GM21825 (cell line): Measurements from ENCODE around the gene ELOVL5.
A peak's percentile ranks its signal among the peaks of the same experiment; 100 is the strongest.
"Not testable (repeated sequence)": the region's sequence is repeated elsewhere in the genome, so short reads cannot be mapped to it uniquely, and the experiment has no call there.

ENCODE experiments used
- ATAC-seq: cut with Tn5 transposase; IDR thresholded peaks from one replicate; pipeline ENCODE4 v1.9.1; 2021; ENCODE audit warnings: mild to moderate bottlenecking, moderate library complexity; ENCODE audit not compliant: unreplicated experiment

Gene ELOVL5

DNA sequence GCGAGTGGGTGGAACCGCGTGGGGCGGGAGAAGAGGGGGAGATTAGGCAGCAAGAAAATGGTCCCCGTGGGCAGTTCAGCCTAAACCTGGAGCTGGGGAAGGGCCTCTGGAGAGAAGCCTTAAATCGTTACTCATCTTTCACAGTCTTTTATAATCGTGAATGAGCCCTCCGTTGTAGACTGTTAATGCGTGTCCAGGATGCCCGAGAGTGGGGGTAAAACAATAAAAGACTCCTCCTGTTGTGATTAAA, 11.0 kb upstream of the ELOVL5 start:
- peak; percentile 0 for ATAC-seq

DNA sequence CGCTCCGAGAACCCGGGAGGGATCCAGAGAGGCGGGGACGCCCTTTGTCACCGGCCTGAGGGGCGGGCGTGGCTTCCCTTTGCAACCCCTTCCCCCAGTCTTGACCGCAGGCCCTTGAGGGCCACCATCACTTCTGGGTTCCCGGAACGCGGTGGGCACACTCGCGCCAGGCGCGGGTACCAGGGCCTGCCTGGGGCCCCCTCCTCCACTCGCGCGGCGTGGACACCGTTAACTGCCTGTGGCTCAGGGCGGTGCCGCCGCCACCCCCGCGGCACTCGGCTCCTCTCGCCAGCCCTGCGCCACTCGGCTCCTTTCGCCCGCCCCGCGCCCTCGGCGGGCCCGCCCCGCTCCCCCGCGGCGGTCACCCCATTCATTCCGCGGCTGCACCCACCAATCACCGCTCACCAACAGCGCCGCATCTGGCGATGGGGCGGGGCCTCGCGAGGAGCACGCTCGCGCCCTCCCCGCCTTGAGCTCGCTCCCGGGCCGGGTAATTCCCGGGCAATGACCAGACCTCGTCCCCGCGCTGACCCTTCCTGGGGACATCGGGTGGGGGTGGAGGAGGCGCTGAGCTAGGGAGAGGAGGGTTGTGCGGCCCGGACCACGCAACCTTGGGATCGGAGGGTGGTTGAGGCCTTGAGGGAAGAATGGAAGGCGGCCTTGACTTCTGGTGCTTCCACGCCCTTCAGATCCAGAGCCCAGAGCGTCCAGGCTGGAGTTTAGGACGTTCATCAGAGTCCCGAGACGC, 10.5 kb upstream of the ELOVL5 start:
- ATAC-seq: peak; percentile 94

DNA sequence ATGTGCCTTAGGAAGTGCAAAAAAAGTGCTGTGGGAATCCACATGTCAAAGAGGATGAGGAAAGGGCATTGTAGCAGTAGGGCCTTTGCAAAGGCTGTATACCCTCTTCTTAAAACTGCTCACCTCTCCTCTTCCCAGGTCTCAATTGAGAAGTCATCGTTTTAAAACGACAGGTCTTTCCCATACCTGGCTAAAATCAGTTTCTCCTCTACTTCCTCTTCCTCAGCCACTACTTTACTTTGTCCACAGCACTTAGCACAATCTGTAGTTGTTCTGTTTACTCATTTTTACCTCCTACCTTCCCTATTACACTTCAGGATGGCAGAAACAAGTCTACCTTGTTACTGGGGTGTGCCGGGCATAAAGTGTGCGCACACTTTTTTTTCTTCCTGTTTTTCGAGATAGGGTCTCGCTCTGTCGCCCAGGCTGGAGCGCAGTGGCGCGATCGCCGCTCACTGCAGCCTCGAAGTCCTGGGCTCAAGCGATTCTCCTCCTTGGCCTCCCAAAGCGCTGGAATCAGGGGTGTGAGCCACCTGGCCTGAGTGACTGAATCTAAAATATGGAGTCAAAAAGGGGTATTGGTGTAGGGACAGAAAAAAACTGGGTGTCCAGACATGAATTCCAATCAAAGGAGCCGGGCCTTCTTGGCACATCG, 9.8 kb upstream of the ELOVL5 start:
- ATAC-seq: no peak

DNA sequence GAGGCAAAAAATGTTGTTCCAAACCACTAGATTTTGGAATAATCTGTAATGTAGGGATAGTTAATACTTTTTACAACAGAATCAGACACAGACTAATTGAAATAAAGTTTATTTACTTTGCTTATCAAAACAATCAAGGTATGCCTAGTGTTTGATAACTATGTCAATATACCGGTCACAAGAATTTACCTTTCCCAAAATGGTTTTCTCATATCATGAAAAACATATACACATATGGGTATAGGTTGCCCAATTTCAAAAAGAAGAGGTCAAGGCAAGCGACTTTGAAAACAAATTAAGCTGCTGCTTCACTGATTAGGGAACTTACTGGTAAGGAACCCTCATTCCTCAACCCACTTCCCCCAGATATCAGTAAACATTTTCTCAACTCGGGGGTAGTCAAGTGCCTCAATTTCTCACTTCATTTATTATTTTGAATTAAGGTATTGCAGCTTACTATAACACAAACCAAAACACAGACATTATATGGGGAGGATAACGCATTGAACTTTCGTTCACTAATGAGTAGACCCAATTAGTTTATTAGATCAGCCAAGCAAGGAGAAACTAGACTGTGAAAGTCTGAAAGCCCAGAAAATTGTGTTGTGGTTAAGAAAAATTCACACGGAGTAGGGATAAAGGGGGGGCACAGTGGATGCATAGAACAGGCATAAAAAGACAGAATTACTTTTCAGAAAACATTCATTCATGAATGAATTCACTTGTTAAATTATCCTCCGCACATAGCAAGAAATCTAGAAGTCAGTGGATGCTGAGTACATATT, 9.0 kb upstream of the ELOVL5 start:
- ATAC-seq: no peak

DNA sequence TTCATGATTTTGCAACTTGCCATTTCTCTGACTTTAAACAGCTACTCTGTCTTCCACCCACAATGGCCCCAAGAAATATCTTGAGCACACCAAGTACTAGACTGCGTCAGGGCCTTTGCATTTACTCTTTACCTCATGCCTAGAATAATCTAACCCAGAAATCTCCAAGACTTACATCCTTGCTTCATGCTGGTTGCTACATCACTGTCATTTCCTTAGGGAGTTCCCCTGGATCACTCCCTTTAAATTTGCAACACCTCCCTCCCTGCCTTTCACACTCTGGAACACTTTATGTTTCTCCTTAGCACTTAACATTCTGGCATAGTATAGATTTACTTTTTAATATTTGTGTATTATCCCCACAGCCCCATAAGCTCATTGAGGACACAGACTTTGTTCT, 4.9 kb upstream of the ELOVL5 start:
- ATAC-seq: no peak

DNA sequence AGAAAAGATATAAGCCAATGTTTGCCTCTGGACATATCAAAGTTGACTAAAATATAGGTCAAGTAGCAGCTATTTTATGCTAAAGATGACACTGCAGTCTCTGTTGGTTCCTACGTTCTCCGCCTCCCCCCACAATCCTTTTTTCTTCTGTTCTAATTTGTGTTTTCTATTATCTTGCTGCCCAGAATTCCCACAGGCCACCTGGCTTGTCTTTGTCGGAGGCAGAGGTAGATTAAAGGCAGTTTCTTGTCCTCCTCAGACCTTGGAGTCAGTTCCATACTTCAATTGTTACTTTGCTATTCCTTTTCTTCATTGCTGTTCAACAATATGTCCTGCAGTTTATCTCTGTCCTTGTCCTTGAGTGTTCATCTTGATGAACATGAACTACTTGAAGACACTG, 3.6 kb upstream of the ELOVL5 start:
- ATAC-seq: no peak

DNA sequence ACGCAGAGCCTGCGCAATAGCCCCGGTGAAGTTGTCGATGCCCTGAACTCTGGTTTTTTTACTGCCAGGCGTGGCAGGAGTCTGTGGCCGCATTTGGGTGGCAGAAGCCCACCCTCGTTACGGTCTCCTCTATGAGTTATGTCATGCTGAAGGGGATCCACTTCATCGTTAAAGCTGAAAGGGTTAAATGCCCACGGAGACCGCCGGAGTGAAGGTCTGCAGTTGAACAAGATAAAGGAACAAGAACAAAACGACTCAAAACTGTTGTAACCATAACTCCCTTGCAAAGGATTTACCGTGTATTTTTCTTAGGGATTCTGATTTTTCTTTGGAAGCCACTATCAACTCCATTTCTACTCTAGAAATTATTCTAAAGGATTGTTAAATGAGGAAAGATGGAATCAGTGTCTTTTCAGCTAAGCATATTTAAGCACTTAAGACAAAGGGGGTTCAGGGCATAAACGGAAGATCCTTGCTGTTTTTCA, 501 bp upstream of the ELOVL5 start:
- ATAC-seq: no peak

DNA sequence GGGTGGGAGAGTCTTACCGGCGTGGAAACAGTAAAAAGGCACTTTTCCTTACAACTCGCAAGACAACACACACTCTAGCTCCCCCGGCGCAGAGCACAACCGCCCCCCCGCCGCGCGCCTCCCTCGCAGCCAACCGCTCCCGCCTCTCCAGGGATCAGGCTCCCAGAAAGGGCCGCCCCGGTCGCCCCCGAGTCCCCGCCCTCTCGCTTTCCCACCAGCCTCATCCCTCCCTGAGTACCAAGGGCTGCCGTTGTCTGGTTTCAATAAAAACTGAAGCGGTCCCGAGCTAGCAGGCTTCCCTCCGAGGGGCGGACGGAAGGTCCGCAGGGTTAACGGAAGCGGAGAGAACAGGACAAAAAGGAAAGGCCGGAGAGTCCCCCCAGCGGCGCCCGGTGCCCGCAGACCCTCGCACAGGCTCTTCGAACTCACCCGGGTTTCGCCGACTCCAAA, 804 bp downstream of the ELOVL5 start:
- peak; percentile 25 for ATAC-seq

DNA sequence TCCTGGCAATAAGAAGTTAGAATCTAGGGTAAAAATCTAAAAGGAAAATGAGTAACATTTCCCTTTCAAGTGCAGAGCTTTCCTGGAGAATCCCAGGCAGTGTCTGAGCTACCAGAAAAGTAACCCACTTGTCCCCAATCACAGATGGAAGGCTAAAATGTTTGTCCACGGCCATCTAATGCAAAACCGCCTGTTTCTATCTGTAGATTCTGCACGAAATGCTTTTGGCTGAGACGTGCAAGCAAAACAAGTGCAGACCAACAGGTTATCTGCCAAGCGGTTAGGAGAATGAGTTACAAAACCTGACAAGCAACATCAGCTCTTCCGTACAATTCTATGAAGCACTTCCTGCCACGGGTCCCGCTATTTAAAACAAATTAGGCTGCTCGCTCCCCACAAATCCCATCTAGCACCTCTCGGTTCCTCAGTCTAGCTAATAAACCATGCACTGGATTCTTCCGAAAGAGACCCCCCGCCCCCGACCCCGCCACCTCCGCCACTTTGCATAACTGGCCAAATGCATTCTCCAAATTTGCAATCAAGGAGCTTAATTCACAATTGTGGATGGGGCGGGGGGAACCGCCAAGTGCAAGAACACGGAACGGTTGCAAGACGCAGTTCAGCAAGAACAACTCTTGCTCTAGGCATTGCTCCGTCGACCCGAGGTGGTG, 1.4 kb downstream of the ELOVL5 start:
- peak; percentile 26 for ATAC-seq

DNA sequence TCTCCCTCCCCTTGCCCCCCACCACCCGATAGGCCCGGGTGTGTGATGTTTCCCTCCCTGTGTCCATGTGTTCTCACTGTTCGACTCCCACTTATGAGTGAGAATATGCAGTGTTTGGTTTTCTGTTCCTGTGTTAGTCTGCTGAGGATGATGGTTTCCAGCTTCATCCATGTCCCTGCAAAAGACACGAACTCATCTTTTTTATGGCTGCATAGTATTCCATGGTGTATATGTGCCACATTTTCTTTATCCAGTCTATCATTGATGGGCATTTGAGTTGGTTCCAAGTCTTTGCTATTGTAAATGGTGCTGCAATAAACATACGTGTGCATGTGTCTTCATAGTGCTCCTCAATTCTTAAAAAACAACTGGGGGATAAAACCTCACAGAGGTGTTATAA, 2.7 kb downstream of the ELOVL5 start:
- ATAC-seq: not testable (repeated sequence)

DNA sequence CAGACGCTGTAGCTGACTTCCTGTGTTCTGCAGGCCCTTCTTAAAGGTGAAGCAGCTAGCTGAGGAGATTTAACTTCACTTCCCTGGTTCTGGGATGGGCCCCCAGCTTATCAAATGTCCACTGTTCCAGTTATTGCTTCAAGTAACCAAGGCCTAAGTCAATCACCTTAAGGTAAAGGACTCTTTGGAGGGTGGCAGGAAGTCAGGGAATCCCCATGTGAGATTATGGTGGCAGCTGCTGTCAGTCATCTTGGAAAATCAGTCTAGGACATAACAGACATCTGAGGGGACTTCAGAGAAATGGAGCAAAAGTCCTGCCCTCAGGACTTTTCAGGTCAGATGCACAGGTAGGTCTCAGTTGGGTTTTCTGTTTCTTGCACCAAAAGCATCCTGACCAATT, 3.8 kb downstream of the ELOVL5 start:
- no peak for ATAC-seq

DNA sequence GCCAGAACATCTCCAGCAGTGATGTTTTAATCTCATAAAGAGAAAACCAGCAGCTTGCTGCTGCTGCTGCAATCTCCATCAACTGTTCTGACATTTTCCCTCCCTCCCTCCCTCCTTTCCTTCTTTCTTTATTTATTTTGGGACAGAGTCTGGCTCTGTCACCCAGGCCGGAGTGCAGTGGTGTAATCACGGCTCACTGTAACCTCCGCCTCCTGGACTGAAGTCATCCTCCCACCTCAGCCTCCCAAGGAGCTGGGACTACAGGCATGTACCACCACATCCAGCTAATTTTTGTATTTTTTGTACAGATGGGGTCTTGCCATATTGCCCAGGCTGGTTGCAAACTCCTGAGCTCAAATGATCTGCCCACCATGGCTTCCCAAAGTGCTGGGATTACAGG, 5.7 kb downstream of the ELOVL5 start:
- no peak for ATAC-seq

DNA sequence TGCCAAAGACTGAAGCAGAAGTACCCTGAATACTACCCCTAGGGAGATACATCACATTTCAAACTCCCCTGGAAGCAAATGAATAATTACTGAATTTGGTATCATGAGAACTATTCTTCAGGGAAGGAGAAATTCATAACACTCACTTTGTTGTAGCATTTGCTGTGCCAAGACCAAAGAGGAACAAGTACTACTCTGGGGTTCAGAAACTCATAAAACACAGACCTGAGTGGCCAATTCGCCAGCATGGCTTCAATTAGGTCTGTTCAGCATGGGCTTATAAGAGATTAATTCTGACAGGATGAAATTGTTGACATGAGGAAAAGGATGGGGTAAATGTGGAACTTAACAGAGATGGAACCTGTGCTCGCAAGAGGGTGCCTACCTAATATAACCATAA, 6.5 kb downstream of the ELOVL5 start:
- ATAC-seq: no peak

DNA sequence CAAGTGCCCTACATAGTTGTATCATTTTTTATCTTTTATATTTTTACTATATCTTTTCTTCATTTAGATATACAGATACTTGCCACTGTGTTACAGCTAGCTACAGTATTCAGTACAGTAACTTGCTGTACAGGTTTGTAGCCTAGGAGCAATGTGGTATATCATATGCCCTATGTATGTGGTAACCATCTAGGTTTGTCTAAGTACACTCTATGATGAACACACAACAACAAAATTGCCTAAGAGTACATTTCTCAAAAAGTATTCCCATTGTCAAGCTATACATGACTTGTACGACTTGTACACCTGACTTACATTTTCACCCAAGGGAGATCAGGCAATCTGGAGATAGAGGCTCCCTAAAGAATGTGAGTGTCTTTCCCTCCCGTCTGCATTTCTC, 8.2 kb downstream of the ELOVL5 start:
- ATAC-seq: no peak

DNA sequence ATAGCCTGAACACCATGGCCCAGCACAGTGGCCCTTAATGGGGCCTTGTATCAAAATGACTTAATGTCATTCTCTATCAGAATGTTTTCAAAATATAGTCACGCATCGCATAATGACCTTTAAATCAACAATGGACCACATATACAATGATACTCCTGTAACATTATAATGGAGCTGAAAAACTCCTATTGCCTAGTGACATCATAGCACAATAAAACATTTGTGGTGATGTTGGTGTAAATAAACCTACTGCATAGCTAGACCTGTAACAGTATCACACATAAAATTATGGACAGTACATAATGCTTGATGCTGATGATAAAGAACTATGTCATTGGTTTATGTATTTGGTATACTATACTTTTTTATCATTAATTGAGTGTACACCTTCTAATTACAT, 9.3 kb downstream of the ELOVL5 start:
- no peak for ATAC-seq

DNA sequence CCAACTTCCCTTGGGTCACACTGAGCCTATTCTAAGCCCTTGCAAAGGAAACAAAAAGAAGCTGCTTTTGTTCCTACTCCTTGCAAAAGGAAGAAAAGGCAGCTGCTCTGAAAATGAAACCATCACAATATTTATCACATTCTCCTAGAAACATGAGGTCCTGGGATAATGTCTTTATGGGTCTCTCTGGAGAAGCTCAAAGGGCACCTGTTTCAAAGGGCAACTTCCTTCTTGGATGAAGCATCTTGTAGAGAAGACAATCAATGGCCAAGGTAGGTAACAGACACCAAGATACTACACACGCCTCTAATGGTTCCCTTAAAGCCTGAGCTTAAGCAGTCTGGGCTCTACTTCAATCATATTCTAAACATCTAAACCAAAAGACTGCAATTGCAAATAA, 10.4 kb downstream of the ELOVL5 start:
- ATAC-seq: no peak

DNA sequence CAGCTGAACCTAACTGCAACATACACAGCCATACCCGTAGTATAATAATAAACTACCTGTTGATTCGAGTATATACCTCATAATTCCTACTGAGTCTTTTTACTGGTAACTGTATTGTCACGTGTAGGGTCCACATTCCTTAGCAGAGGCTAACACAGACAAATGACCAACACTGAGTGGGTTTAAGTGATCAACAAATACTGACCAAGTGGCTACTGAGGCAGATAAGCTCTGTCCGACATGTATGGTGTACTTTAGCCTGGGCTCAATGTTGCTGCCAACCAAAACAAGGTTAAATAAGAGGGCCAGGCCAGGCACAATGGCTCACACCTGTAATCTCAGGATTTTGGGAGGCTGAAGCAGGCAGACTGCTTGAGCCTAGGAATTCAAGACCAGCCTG, 12.7 kb downstream of the ELOVL5 start:
- no peak for ATAC-seq

DNA sequence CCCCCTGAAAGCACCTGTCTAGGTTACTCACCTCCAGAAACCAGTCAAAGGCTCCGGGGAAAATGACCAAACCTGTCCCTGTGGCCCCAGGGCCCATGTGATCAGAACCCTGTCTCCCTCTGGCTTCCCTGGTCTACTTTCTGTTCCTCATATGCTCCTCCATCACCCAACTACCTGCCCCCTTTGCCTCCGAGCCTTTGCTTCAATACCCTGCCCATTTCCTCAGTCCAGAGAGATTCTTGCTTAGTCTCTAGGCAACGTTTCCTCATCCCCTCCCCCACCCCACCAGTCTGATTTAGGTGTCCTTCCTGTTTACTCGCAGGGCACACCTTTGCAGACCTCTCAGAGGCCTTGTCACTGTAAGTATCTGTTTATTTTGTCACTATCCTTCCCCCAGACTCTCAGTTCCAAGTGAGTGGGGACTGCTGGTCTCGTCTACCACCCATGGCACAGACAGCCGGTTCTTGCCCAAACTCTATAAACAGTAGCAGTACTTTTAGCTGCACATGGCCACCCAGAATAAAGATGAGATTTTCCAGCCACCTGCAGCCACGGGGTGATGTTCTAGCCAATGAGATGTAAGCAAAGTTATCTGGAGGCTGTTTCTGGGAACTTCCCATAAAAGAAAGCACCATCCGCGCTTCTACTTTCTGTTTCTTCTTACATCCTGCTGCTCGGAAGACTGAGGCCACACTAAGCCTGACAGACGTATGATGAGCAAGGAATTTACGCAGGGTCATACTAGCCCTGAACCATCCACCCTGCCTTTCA, 13.3 kb downstream of the ELOVL5 start:
- ATAC-seq: peak; percentile 87

DNA sequence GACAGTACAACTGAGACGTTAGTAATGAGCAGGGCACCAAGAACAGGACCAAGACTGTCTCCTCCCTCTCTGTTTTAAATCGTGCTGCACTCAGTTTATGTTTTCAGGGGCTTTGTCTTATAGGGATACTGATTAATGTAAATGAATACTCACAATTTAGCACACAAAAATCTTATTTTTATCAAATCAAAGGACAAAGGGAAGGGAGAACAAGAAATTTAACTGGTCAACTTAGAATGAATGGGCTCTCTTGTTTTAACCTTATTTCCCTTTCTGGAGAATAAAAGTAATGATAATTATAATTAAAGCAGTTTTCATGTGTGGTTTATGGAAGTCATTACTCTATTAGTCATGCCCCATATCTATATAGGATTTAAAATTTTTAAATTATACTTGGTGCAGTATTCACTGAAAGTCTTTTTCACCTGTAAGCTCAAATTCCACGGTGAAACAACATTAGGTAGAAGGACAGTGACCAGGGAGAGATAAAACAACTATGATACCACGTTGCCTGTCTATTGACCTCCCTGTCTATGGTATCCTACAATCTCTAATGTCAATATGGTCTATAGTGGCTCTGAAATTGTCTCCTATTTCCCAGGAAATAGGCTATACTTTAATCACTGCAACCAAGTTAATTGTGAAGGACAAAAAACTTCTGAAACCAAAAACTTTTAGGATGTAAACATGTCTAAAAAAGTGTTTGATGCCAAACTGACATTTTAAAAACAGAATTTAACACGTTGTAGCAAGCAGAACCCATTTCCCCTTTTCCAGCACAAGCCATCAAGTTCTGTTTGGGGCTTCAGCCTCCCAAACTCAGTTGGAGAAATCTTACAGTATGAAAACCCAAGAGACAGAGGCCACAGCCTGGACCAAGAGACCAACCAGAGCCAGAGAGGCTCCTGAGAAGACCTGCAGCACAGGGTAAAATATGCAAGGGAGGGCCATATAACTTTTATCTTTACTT, 15.0 kb downstream of the ELOVL5 start:
- no peak for ATAC-seq

DNA sequence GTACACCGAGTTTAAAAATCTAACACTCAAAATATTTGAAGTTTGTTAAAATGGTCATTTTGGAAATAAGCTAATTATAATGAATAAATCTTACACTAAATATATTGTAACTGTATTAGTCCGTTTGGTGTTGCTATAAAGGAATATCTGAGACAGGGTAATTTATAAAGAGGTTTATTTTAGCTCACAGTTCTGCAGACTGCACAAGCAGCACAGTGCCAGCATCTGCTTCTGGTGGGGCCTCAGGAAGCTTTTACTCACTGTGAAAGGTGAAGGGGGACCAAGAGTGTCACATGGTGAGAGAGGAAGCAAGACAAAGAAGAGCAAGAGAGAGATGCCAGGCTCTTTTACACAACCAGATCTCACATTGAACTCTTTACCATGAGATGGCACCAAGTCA, 17.1 kb downstream of the ELOVL5 start:
- ATAC-seq: no peak
